ENCODE measurements around the gene GALNT2.

- TF ChIP-seq SP1 (IDR thresholded peaks at IDR 0.05), result no peak
- no peak for TF ChIP-seq CTCF (IDR thresholded peaks at IDR 0.05; ENCODE audit: low read depth, low read length, missing input control)
- no peak for TF ChIP-seq JUND (IDR thresholded peaks at IDR 0.05)
- TF ChIP-seq REST (IDR thresholded peaks at IDR 0.05), result no peak
- no peak for TF ChIP-seq TAF1 (conservative IDR thresholded peaks at IDR 0.05)
- TF ChIP-seq RAD21 (IDR thresholded peaks at IDR 0.05), result no peak
- TF ChIP-seq RXRA (IDR thresholded peaks at IDR 0.05), result no peak
- no peak for TF ChIP-seq MAX (IDR thresholded peaks at IDR 0.05)
- TF ChIP-seq GABPA (IDR thresholded peaks at IDR 0.05 in 1 of 2, conservative IDR thresholded peaks at IDR 0.05 in 1 of 2), result no peak
Measured at GRCh38 chr1:230141021-230141648, 74.1 kb downstream of the GALNT2 start.
